Thyroid gland (tissue), 4 donors: ENCODE results near the gene ZNF740.

Source experiments
- POLR2A ChIP-seq, 2 donors: fragments of 450-650 bp; IDR thresholded peaks; one replicate each; pipeline ENCODE4 v1.6.1; 2017; ENCODE audit warnings: antibody characterized with exemption in 2 of 2, mild to moderate bottlenecking in 2 of 2, moderate library complexity in 1 of 2
- TF ChIP-seq, protein P1 (sequence below), 6 experiments: fragments of 200-600 bp in 3 of 6; fragments of 450-650 bp in 3 of 6; sonication (generic) in 3 of 6; IDR thresholded peaks; one replicate each; pipeline ENCODE4 v1.5.1; 2016 to 2019; ENCODE audit warnings: antibody characterized with exemption in 6 of 6, mild to moderate bottlenecking in 2 of 6, inconsistent platforms in 1 of 6, moderate library complexity in 1 of 6

DNA sequence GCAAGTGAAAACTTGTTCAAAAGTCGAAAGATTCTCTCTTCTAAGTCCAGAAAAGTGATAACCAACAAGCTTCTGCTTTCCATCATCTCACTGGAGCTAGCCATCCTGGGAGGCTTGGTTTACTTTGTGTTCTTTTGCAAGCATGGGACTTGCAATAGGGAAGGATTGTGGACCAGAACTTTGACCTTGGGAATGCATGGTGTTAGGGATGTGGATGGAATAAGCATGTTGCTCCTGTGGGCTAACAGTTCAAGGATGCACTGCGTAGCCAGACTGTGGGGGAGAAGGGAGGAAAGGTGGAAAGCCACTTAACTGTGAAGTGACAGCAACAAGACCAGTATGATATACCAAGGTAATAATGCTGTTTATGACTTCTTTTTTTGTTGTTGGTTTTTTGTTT is 48.7 kb upstream of the ZNF740 start:
- TF ChIP-seq POLR2A (IDR thresholded peaks at IDR 0.05) = no peak
- TF ChIP-seq, protein P1, sequence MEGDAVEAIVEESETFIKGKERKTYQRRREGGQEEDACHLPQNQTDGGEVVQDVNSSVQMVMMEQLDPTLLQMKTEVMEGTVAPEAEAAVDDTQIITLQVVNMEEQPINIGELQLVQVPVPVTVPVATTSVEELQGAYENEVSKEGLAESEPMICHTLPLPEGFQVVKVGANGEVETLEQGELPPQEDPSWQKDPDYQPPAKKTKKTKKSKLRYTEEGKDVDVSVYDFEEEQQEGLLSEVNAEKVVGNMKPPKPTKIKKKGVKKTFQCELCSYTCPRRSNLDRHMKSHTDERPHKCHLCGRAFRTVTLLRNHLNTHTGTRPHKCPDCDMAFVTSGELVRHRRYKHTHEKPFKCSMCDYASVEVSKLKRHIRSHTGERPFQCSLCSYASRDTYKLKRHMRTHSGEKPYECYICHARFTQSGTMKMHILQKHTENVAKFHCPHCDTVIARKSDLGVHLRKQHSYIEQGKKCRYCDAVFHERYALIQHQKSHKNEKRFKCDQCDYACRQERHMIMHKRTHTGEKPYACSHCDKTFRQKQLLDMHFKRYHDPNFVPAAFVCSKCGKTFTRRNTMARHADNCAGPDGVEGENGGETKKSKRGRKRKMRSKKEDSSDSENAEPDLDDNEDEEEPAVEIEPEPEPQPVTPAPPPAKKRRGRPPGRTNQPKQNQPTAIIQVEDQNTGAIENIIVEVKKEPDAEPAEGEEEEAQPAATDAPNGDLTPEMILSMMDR (IDR thresholded peaks at IDR 0.05) = no peak
